H54 (cell line): Measurements from ENCODE around the gene PPP4R2.

Experiments
- DNase-seq: peaks from one replicate; pipeline ENCODE4 v3.0.0; 2011; ENCODE audit warnings: low spot score, mixed read lengths; ENCODE audit not compliant: insufficient read length
- FAIRE-seq: peaks from 3 replicates; lab custom pipeline; 2011; peaks lifted over from hg19 to GRCh38; lab: Jason Lieb, UNC
- POLR2A ChIP-seq: IDR thresholded peaks from 2 replicates; pipeline ENCODE4 v1.6.1; 2011; ENCODE audit warnings: low read depth, mild to moderate bottlenecking, low read length

The PPP4R2 gene

GRCh38 chr3:72964633-72965032, 32.0 kb upstream of the PPP4R2 start:
- no peak for DNase-seq
- FAIRE-seq: no peak
- TF ChIP-seq POLR2A: no peak

- DNase-seq: no peak
- no peak for FAIRE-seq
- no peak for TF ChIP-seq POLR2A
Measured at GRCh38 chr3:72968266-72968664, 28.3 kb upstream of the PPP4R2 start.

GRCh38 chr3:72969766-72970165, 26.8 kb upstream of the PPP4R2 start:
- no peak for TF ChIP-seq POLR2A
- DNase-seq (no peak), FAIRE-seq (no peak)

GRCh38 chr3:72970942-72971341, 25.7 kb upstream of the PPP4R2 start:
- FAIRE-seq: no peak
- DNase-seq: no peak
- TF ChIP-seq POLR2A: no peak

GRCh38 chr3:72972706-72973030, 23.9 kb upstream of the PPP4R2 start:
- FAIRE-seq (no peak), DNase-seq (no peak)
- TF ChIP-seq POLR2A: no peak

GRCh38 chr3:72973031-72973723, 23.4 kb upstream of the PPP4R2 start:
- DNase-seq: no peak
- FAIRE-seq: no peak
- no peak for TF ChIP-seq POLR2A

GRCh38 chr3:72973786-72974185, 22.8 kb upstream of the PPP4R2 start:
- TF ChIP-seq POLR2A: no peak
- FAIRE-seq: no peak
- DNase-seq: no peak

- no peak for DNase-seq
- no peak for TF ChIP-seq POLR2A
- FAIRE-seq: no peak
Measured at GRCh38 chr3:72974956-72975355, 21.7 kb upstream of the PPP4R2 start.

- no peak for DNase-seq
- no peak for TF ChIP-seq POLR2A
- no peak for FAIRE-seq
Measured at GRCh38 chr3:72976281-72976741, 20.3 kb upstream of the PPP4R2 start.

GRCh38 chr3:72977060-72977808, 19.4 kb upstream of the PPP4R2 start:
- FAIRE-seq: no peak

GRCh38 chr3:72982609-72983366, 13.8 kb upstream of the PPP4R2 start:
- FAIRE-seq (no peak), DNase-seq (no peak)
- TF ChIP-seq POLR2A: no peak

More at GRCh38 chr3:72977060-72977808, 19.4 kb upstream of the PPP4R2 start:
- TF ChIP-seq POLR2A: no peak
- DNase-seq: no peak

- DNase-seq: no peak
- no peak for FAIRE-seq
- no peak for TF ChIP-seq POLR2A
Measured at GRCh38 chr3:72985576-72985975, 11.0 kb upstream of the PPP4R2 start.

- no peak for TF ChIP-seq POLR2A
- FAIRE-seq: no peak
Measured at GRCh38 chr3:72990701-72991395, 5.8 kb upstream of the PPP4R2 start.

More at GRCh38 chr3:72990701-72991395, 5.8 kb upstream of the PPP4R2 start:
- DNase-seq: no peak
